NCI-H345 (cell line): ENCODE measurements around the gene ZNF43.
"Not testable (repeated sequence)": the region's sequence is repeated elsewhere in the genome, so short reads cannot be mapped to it uniquely, and the experiment has no call there.

Experiments
- DNase-seq: peaks from one replicate; lab custom pipeline; 2025; lab: John Stamatoyannopoulos, UW

The ZNF43 gene

GRCh38 chr19:21808400-21809000 is 27.5 kb downstream of the ZNF43 start:
- not testable (repeated sequence) for DNase-seq

DNA sequence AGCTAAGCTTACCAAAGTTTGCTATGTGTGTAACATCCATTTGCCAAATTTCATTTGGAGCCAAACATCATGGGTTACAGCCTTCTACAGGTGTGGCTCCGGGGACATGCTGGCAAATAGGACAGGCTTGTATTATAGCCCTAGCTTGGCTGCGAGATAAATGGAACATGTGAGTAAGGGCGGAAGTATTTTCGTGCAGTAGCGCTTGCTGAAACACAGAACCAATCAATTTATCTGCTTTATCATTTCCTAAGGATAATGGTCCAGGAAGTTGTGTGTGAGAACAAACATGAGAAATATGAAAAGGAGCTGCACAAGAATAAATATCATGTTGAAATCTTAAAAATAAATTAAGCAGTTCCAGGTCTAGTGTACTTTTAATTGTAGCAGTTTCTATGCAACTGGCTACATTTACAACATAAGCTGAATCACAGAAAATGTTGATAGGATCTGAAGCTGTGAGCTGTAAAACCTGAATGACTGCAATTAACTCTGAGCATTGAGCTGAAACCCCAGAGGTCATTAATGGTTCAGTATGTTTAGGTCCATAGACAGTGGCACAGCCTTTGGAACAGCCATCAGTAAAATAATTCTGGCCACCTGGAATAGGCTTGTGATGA is 46.4 kb downstream of the ZNF43 start:
- no peak for DNase-seq

DNA sequence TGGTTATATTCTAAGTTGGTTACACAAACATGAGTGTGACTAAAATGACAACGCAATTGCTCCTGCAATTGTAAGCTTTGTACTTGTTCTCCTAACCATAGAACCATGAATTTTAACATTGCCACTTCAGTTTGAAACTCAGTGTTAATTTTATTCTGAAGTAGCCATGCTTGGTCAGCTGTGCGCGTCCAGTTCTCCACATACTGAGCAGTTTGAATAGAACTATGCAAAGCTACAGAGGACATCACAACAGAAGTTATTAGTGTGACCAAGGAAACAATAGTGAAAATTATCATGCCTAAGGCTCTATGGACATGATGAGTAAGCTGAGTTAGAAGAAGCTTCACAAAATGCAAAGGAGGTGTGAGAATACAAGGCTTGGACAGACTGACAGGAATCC is 49.0 kb downstream of the ZNF43 start:
- DNase-seq: no peak

DNA sequence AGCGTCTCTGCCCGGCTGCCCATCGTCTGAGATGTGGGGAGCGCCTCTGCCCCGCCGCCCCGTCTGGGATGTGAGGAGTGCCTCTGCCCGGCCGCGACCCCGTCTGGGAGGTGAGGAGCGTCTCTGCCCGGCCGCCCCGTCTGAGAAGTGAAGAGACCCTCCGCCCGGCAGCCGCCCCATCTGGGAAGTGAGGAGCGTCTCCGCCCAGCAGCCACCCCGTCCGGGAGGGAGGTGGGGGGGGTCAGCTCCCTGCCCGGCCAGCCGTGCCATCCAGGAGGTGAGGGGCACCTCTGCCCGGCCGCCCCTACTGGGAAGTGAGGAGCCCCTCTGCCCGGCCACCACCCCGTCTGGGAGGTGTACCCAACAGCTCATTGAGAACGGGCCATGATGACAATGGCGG is 60.2 kb downstream of the ZNF43 start:
- not testable (repeated sequence) for DNase-seq

- peak; percentile 88 for DNase-seq
Measured at GRCh38 chr19:21767065-21767800, 68.7 kb downstream of the ZNF43 start, which contains the start of gene ZNF100. ZNF100 (minus strand) TSS chr19:21767579; CDS start chr19:21767429, 150 bp downstream.

- not testable (repeated sequence) for DNase-seq
Measured at GRCh38 chr19:21766705-21767064, 69.3 kb downstream of the ZNF43 start.

GRCh38 chr19:21765151-21765550 is 70.8 kb downstream of the ZNF43 start:
- no peak for DNase-seq

GRCh38 chr19:21761547-21761946 is 74.4 kb downstream of the ZNF43 start:
- DNase-seq: not testable (repeated sequence)

DNA sequence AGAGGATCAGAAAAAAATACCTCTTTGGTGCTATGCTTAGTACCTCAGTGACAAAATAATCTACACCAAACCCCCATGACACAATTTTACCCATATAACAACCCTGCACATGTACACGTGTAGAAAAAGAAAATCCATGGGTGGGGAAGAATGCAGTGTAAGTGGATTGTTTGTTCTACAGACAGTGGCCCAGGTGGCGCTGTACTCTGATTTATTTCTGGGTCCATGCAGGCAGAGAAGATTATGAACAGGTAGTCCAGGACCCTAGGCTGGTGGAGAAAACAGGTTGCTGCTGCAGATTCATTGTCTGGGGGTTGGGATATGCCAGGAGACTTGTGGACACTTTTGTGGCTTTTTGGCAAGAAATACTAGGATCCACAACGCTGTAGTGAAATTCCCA is 77.7 kb downstream of the ZNF43 start:
- no peak for DNase-seq

- DNase-seq: not testable (repeated sequence)
Measured at GRCh38 chr19:21755555-21755954, 80.4 kb downstream of the ZNF43 start.
